ENCODE measurements around the gene C16orf74.

GRCh38 chr16:85782451-85782850 is 31.6 kb upstream of the C16orf74 start:
- TF ChIP-seq POLR2A (IDR thresholded peaks at IDR 0.05; ENCODE audit: low read depth, low read length) (no peak), POLR2AphosphoS5 (IDR thresholded peaks at IDR 0.05; ENCODE audit: low read depth, low read length) (no peak), TAF1 (IDR thresholded peaks at IDR 0.05; ENCODE audit: borderline replicate concordance, low read depth, low read length) (no peak)

All from GM12892 (cell line).